K562 treated with DMSO at 1 percent for 12 hours (cell line): Measurements from ENCODE around the gene PPTC7. TPM values are rescaled to one million over a fixed set of nuclear protein-coding genes. Genes with fewer than 3 reads are reported as not detected.

Experiments used
- total RNA-seq: library from RNA; unstranded; fragments of 300-600 nt; gene quantifications from 2 replicates; pipeline ENCODE4 v1.2.3, GENCODE V29; 2022; ENCODE audit not compliant: insufficient read depth

PPTC7 gene, protein sequence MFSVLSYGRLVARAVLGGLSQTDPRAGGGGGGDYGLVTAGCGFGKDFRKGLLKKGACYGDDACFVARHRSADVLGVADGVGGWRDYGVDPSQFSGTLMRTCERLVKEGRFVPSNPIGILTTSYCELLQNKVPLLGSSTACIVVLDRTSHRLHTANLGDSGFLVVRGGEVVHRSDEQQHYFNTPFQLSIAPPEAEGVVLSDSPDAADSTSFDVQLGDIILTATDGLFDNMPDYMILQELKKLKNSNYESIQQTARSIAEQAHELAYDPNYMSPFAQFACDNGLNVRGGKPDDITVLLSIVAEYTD
- 5.1 and 17.0 TPM in 2 replicates for total RNA-seq

DNA sequence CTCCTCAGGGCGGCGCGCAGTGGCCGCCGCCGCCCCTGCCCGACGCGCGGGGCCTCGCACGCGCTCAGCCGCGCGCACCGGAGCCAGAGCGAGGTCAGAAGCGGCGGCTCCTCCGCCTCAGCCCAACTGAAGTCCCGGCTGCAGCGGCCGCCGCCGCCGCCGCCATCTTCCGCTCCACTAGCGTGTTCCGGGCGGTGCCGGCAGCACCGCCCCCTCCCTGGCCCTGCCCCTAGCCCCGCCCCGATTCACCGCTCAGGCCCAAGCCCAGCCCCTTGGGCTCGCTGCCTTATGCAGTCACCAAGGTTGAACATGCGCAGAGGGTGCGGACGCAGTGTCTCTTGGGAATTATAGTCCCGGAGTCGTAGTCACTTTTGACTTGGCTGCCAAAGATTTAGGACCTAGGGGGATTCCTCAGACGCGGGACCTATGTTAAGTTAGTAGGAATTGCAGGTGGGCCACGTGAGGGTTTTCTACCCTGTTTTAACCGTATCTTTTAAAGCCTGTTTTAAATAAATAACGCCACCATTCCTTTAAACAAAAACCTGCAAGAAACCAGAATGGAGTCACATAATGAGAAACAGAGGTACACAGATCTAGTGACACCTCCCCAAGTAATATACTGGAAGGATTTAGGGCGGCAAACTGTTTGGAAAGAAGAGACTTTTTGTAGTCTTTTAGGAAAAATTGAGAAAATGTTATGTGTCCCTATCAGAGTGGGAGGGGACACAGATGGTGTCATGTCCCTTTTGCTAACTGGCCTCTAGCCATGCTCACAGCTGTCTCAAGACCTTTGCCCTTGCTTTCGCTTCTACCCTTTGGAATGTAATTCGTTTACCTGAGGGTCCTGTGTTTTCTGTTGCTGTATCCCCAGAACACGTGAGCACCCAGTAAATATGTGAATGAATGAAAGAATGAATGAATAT, at the start of gene PPTC7:
Gene PPTC7 (minus strand): TSS at position 182 of the 923 bp plus-strand sequence. CDS start 287 bp downstream, outside the sequence.

DNA sequence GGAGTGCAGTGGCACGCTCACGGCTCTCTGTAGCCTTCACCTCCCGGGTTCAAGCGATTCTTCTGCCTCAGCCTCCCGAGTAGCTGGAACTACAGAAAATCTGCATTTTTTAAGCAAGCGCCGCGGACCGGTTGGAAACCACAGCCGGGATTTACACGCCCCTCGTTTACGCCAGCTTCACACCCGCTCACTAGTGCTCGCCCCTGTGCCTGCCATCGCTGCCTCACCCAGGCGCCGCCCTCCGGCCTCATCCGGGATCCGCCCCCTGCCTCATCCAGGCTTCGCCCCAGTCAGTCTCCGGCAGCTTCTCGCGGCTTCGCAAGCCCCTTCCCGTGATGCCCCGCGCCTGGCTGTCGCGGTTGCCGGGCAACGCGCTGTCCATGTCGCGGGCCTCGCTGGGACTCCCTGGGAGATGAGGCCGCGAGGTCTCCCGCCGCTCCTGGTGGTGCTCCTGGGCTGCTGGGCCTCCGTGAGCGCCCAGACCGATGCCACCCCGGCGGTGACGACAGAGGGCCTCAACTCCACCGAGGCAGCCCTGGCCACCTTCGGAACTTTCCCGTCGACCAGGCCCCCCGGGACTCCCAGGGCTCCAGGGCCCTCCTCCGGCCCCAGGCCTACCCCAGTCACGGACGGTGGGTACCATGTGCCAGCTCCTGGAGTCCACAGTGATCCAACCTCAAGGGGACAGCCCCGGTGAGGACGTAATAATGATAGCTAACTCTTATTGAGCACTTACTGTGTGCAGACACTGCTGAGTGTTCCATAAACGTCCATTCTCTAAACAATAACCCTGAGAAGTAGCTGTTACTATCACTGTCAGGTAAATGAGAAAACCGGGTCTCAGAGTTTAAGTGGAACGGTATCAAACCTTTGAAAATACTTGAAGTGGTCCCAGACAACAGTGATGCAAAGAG, 30.9 kb upstream of the PPTC7 start, which contains the start of gene TCTN1:
Gene TCTN1 (plus strand): TSS at position 359 of the 914 bp plus-strand sequence. CDS start 54 bp downstream, at position 413.

DNA sequence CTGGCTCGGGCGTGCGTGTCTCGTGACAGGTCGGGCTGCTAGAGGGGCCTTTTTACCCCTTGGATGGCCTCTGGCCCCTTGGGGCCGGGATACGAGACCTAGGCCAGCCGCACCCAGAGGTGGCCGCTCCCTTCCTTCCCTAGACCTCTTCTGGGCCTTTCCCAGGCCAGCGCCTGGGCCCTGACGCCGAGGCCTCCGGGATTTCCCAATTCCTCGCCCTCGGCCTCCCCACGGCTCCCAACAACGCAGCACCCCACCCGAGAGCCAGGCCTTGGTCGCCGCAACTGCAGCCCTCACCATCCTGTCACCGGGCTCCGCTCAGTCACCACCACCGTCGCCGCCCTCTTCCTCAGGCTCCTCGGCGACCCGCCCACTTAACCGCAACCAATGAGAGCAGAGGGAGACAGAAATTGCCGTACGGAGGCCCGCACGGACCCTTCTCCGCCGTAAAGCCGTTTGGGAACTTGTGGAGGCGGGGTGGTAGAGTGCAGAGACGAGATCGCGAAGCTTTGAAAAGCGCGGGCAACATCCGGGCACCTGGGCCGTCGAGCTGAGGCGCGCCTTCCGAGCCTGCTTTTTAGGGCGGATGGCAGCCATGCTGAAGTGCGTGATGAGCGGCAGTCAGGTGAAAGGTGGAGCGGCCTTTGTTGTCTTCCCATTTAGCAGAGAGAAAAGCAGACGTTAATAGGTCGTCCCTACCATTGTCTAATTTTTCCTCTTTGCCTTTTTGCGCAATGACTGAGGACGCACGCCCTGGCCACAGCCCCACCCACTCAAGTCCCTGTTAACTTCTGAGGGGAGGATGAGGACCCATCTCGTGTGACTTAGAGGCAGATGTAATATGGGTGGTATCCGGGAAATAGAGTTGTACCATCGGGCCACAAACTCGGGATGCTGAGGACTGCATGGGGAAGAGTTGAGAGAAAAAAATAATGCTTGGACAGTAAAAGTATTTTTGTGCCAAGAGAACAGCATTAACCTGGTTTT, 81.1 kb downstream of the PPTC7 start, which contains the start of the genes RAD9B and VPS29:
Gene RAD9B (plus strand): TSS at position 580 of the 987 bp plus-strand sequence. CDS start 7 bp downstream, at position 587.
Gene VPS29 (minus strand): TSS at position 360 of the 987 bp plus-strand sequence. CDS start 60 bp downstream, at position 300.

Other genes with a start within 250 kb of the PPTC7 start
- 61.8 and 65.9 TPM in 2 replicates for gene ANAPC7, start 179.6 kb downstream of the PPTC7 start, total RNA-seq
- gene ARPC3, start 133.0 kb downstream of the PPTC7 start, total RNA-seq, result 181 and 305 TPM in 2 replicates
- gene GPN3, start 115.1 kb downstream of the PPTC7 start, total RNA-seq, result 36.1 and 45.4 TPM in 2 replicates
- gene FAM216A, start 114.5 kb downstream of the PPTC7 start, total RNA-seq, result 9.5 and 10.1 TPM in 2 replicates
- 130 and 184 TPM in 2 replicates for gene VPS29, start 81.2 kb downstream of the PPTC7 start, total RNA-seq
- gene RAD9B, start 81.0 kb downstream of the PPTC7 start, total RNA-seq, result 0.30 TPM in 1 of 2 replicates, not detected in the other
- gene TCTN1, start 30.8 kb upstream of the PPTC7 start, total RNA-seq, result 7.7 and 12.2 TPM in 2 replicates
- 4.4 and 8.1 TPM in 2 replicates for gene HVCN1, start 105.8 kb upstream of the PPTC7 start, total RNA-seq
- 112 and 185 TPM in 2 replicates for gene PPP1CC, start 159.6 kb upstream of the PPTC7 start, total RNA-seq